Measurements from ENCODE around the gene TMEM121B.

Gene TMEM121B

GRCh38 chr22:17138513-17138912 is 17.4 kb upstream of the TMEM121B start:
- DNase-seq (ENCODE audit: low read depth in 3 of 3), result no peak

DNA sequence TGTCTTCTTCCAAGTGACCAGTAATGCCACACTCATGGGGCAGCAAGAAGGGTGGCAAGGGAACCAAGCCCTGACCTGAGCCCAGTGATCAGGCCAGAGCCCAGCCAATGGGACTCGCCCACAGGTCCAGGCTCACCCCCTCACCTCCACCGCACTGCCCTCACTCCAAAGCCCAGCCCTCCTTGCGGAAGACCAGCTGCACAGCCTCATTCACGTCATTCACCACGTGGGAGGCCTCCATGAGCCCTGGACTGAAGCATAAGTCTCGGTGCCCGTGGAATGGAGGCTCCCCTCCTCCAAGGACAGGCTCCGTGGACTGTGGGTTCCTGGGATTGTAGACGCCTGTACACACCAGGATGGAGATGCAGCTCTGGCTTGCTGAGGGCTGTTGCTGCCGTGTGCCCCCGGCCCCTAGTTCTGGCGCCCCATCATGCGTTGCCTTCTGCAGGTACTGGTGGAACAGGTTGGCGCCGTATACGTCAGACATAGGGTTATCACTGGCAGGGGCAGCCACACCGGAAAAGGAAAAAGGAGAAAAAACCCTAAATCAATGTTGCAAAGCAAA is 16.8 kb upstream of the TMEM121B start:
- no peak for DNase-seq (ENCODE audit: low read depth in 3 of 3)

DNA sequence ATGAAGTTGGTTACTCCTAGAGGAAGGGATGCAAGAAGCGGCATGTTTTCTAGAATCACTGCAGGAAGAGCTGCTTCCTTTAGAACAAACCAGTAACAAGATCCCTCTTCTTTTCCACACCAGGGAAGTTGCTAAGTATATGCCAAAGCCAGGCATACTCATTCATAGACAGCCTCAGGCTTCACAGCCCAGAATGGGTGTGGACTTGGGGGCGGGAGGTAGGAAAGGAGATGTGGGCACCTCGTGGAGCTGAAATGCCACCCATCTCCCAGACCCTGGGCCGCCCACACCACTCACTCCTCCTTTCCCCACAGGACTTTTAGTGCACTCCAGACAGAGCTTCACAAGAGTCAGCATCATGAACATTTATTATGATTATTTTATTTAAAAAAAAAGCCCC is 16.0 kb upstream of the TMEM121B start:
- no peak for DNase-seq (ENCODE audit: low read depth in 3 of 3)

GRCh38 chr22:17135153-17135760 is 14.1 kb upstream of the TMEM121B start:
- no peak for DNase-seq (ENCODE audit: low read depth in 3 of 3)

DNA sequence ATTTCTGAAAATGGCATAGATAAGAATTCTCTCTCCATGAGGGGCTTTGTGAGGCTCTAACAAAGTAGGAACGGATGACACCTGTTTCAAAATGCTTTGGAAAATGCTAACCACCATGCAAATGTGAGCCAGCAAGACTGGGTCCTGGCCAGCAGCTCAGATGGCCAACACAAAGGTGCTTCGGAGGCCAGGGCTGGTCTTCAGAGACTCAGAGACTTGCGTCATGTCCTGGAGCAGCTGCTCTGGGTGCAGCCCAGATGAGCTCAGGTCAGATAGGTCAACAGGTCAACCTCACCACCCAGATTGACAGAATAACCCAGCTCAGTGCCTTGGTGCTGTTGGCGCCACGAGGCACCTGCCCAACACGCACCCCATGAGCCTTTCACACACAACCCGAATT is 12.0 kb upstream of the TMEM121B start:
- DNase-seq (ENCODE audit: low read depth in 3 of 3), result no peak

DNA sequence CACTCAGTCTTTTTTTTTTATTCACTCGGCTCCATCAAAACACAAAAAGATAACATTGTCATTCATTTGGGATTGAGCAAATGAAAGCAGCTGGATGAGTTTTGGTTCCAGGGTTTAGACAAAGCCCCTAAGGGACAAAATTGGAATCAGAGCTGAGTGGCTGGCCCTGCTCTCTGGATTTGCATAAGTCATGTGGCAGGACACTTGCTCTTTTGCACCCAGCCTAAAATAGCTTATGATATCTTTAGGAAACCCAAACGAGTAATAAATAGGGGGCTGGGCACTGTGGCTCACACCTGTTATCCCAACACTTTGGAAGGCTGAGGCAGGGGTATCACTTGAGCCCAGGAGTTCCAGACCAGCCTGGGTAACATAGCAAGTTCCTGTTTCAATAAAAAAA is 11.0 kb upstream of the TMEM121B start:
- no peak for DNase-seq (ENCODE audit: low read depth in 3 of 3)

- DNase-seq (ENCODE audit: low read depth in 3 of 3), result no peak
Measured at GRCh38 chr22:17131686-17132085, 10.5 kb upstream of the TMEM121B start.

GRCh38 chr22:17130199-17130598 is 9.0 kb upstream of the TMEM121B start:
- no peak for DNase-seq (ENCODE audit: low read depth in 3 of 3)

- no peak for DNase-seq (ENCODE audit: low read depth in 3 of 3)
Measured at GRCh38 chr22:17120711-17121232, 388 bp downstream of the TMEM121B start.

DNA sequence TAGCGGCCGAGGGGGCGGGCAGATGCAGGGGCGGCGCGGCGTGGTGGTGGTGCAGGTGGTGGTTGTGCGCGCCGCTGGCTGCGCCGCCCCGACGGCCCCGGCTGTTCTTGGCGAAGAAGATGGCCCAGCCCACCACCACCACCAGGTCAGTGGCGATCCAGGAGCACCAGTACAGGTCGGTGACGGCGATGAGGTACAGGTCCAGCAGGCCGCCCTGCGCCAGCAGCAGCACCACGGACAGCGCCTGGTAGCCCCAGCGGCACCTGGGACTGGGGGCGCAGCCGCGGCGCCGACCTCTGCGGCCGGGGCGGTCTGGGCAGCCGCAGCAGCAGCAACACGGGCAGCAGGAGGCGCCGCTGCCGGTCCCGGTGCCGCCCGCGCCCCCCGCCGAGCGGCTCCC is 879 bp downstream of the TMEM121B start:
- no peak for DNase-seq (ENCODE audit: low read depth in 3 of 3)

DNA sequence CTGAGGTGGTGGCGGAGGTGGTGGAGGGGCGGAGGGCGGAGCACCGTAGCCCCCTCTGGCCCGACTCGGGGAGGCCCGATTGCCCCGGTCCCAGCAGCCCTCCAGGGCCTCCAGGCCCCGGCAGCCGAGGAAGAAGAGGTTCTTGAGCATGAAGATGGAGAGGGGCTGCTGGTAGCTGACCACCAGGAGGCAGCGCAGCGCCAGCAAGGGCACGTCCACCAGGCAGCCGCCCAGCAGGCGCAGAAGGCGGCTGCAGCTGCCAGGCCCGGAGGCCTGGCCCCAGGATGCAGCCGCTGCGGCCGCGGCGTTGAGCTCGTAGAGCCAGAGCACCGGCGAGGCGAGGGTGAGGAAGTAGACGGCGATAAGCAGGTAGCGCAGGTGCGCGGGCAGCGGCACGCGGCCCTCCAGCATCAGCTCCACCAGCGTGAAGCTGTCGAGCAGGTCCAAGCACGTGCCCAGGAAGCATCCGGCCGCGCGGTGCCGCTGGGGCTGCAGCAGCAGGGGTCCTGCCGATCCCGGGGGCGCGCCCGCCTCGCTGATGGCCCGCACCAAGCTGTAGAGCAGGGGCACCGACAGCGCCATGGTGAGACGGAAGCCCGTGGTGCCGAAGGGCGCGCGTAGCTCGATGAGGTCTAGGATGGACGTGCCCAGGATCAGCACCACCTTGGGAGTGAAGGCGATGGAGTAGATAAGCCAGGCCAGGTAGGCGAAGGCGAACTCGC is 1.5 kb downstream of the TMEM121B start:
- DNase-seq (ENCODE audit: low read depth in 3 of 3), result no peak

DNA sequence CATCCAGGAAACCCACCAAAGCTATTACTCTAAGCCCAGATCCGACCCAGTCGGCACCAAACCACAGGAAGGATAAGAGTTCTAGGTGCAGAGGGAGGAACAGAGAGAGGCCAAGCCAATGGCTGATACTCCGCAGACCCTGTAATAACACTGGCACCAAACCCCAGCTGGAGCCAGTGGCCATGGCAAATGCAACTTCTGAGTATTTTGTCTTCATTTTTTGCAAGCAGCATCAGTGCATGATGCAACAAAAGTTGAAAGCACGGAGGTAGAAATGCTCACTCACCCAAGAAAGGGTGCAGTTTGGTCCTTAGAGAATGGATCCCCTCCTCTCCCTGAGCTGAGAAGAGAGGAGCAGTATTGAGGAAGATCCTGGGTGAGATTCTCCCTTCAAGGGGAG is 2.8 kb downstream of the TMEM121B start:
- no peak for DNase-seq (ENCODE audit: low read depth in 3 of 3)

DNA sequence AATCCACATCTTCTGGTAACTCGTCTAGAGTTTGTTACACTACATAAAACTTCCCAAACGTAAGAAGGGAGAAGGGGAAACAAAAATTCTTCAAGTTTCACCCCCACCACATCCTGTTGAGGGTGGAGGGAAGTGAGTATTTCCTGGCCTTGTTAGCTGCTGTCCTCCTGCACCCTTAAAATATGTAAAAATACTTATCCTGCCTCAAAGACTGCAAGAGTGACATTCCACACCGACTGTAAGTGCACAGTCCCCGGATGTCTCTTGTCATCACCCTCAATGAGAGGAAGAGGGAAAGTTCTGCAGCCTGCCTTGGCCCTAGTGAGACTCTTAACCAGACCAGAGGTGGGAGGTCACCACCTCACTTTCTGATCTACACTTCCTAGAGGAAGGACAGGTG is 3.3 kb downstream of the TMEM121B start:
- no peak for DNase-seq (ENCODE audit: low read depth in 3 of 3)

DNA sequence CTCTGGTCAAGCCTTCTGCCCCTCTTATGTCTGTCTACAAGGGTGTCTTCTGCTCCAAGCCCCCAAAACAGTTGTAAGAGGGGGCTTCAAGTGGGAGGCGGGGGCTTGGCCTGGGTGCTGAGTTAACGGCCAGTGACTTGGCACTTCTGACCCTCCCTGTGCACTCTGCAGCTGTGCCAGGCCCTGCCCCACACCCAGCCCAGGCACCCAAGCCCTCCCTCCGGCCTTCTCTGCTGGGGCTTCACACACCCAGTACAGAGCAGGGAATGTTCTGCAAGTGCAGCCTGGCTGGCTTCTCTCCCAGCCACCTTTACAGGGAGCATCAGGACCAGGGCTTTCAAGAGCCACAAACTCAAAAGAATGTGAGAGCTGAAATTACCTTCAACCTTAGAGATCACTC is 3.8 kb downstream of the TMEM121B start:
- no peak for DNase-seq (ENCODE audit: low read depth in 3 of 3)

DNA sequence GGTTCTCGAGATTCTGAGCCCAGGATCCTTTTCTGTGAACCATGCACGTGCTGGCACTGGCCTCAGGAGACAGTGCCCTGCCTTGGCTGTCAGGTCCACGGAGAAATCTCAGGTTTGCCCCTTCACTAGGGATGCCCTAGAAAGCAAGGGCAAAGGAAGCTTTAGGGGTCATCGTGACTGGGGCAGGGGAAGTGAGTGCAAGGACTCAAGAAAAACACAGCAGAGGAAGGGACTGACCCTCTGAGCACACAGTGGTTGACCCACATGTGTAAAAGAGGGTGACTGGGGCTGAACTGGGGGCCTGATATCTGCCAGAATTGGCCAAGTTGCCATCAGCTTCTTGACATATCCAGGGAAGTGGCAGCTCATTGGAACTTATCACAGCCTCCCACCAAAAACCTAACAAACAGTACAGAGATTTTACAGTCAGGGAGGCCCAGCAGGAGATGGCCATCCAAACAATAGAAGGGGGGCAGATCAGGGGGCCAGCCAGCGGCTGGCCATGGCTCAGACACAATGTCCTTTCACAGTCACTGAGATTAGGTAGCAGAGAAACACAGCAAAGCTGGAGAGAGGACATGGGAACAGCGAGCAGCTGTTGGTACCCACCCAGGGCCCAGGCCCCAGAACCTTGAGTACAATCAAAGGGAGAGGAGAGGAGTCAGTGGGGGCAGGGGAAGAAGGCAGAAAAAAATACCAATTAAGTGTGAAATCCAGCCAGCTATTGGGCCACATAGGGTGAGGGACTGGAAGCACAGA is 4.4 kb downstream of the TMEM121B start:
- no peak for DNase-seq (ENCODE audit: low read depth in 3 of 3)

GRCh38 chr22:17115945-17116565 is 5.1 kb downstream of the TMEM121B start:
- no peak for DNase-seq (ENCODE audit: low read depth in 3 of 3)

- no peak for DNase-seq (ENCODE audit: low read depth in 3 of 3)
Measured at GRCh38 chr22:17115236-17115635, 5.9 kb downstream of the TMEM121B start.

DNA sequence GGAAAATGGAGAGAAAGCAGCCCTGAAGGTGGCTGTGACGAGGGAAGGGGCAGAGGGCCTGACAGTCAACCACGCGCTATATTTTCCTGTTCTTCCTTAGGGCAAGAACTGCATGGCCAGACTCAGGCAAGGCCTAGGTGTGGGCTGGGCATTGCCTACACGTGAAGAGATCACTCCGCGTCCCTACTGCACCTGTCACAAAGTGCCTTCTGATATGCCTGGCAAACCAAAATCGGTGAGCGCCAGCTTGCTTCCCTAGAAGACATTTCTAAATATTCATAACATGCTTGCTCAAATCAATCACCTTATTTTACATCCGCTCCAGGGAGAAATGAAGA is 6.3 kb downstream of the TMEM121B start:
- no peak for DNase-seq (ENCODE audit: low read depth in 3 of 3)

GRCh38 chr22:17114173-17114897 is 6.8 kb downstream of the TMEM121B start:
- DNase-seq (ENCODE audit: low read depth in 3 of 3), result no peak

DNA sequence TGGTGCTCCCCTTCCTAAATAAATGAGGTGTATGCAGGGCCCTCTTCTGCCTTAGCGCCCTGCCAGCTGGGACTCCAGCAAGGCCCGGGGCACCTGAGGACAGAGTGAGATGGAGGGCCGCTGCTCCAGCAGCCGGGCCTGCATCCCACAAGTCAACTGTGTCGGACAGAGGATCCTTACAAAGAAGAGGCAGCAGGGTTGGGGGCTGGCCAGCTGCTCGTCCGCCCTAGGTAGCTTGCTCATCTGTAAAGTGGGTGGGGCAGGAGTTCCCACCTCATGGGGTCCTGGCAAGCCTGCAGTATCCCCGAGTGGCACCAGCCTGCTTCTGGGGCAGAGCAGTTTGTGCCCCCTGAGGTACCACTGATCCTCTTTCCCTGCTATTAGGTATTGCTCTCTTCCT is 7.6 kb downstream of the TMEM121B start:
- no peak for DNase-seq (ENCODE audit: low read depth in 3 of 3)

GRCh38 chr22:17112491-17113042 is 8.6 kb downstream of the TMEM121B start:
- DNase-seq (ENCODE audit: low read depth in 3 of 3), result no peak
